GM10266 (cell line): ENCODE data around the gene HUNK.

ENCODE experiments used
- DNase-seq: peaks from one replicate; pipeline ENCODE4 v3.0.0; 2012; ENCODE audit errors: extremely low spot score
- TF ChIP-seq, protein P1 (sequence below): IDR thresholded peaks from 2 replicates; pipeline ENCODE4 v1.5.1; 2012; ENCODE audit warnings: mild to moderate bottlenecking, low read depth; ENCODE audit not compliant: control insufficient read depth, insufficient read depth; ENCODE audit errors: missing control alignments

HUNK gene

DNA sequence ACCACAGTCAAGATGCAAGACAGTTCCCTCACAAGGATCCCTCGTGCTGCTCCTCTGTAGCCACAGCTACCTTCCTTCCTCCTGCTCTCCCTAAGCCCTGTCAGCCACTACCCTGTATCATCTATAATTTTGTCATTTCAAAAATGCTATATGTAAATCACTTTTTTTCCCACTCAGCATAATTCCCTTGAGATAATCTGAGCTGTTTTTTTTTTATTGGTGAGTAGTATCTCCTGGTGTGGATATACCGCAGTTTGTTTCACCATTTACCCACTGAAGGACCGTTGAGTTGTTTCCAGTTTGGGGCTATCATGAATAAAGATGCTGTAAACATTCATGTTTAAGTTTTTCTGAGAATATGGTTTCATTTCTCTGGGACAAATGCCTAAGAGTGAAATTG is 88.2 kb downstream of the HUNK start:
- TF ChIP-seq, protein P1, sequence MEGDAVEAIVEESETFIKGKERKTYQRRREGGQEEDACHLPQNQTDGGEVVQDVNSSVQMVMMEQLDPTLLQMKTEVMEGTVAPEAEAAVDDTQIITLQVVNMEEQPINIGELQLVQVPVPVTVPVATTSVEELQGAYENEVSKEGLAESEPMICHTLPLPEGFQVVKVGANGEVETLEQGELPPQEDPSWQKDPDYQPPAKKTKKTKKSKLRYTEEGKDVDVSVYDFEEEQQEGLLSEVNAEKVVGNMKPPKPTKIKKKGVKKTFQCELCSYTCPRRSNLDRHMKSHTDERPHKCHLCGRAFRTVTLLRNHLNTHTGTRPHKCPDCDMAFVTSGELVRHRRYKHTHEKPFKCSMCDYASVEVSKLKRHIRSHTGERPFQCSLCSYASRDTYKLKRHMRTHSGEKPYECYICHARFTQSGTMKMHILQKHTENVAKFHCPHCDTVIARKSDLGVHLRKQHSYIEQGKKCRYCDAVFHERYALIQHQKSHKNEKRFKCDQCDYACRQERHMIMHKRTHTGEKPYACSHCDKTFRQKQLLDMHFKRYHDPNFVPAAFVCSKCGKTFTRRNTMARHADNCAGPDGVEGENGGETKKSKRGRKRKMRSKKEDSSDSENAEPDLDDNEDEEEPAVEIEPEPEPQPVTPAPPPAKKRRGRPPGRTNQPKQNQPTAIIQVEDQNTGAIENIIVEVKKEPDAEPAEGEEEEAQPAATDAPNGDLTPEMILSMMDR = no peak
- DNase-seq = no peak

GRCh38 chr21:31961704-31962103 is 88.9 kb downstream of the HUNK start:
- no peak for DNase-seq
- TF ChIP-seq, protein P1 = no peak

GRCh38 chr21:31964692-31965091 is 91.9 kb downstream of the HUNK start:
- TF ChIP-seq, protein P1 = no peak
- DNase-seq = no peak

- TF ChIP-seq, protein P1 = no peak
Measured at GRCh38 chr21:31967334-31967733, 94.5 kb downstream of the HUNK start.

GRCh38 chr21:31972622-31973021 is 99.8 kb downstream of the HUNK start:
- TF ChIP-seq, protein P1 = no peak
- no peak for DNase-seq

More at GRCh38 chr21:31967334-31967733, 94.5 kb downstream of the HUNK start:
- DNase-seq = no peak

DNA sequence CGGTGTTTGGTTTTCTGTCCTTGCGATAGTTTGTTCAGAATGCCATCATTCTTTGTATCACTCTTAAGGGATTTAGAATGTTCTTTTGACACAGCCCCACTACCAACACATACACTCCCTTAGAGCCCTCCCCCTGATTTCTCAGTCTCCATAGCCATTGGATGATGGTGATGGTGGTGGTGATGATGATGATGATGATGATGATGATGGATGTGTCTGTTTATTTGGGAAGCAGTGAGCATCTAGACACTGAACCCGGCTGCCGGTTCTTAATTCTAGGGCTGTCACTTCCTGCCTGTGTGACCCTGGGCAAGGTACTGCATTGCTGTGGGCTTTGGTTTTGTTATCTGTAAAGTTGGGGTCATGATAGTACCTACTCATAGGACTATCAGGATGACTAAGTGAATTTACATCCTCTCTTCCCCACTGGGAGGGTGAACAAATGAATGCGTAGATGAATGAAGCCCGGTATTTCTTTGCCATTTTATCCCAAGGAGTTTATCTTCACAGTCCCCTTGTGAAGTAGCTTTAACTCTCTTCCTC is 100.7 kb downstream of the HUNK start:
- TF ChIP-seq, protein P1 = no peak
- DNase-seq = no peak

DNA sequence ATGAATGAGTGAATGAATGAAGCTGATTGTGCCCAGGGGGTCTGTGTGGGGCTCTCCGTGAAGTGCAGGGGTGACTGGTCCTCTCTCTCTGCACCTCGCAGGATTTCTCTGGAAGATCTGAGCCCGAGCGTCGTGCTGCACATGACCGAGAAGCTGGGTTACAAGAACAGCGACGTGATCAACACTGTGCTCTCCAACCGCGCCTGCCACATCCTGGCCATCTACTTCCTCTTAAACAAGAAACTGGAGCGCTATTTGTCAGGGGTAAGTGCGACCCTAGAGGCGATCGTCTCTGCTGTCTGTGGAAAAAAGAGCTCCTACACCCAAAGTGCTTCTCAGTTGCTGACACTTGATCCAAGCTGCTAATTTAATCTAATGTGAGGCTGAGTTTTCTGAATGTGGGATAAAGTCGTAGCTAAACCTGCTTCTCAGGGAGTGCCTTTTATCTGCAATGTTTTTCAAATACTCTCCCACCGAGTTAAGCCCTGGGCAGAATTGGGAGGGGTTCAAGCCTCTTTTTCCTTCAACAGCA is 101.7 kb downstream of the HUNK start:
- TF ChIP-seq, protein P1 = no peak
- DNase-seq = no peak
